Hepatocyte (in vitro differentiated cells): ENCODE measurements around the gene KDM6B. TPM values are rescaled to one million over a fixed set of nuclear protein-coding genes. Genes with fewer than 3 reads are reported as not detected.

ENCODE experiments used
- DNase-seq: peaks from one replicate; pipeline ENCODE4 v3.0.0-alpha.2; 2016; ENCODE audit warnings: low spot score
- H2AFZ ChIP-seq: fragments of 200-600 bp; sonication (generic); 2 replicates; pipeline ENCODE4 v1.6.0; 2016; ENCODE audit warnings: antibody characterized with exemption, mild to moderate bottlenecking
- H3K27ac ChIP-seq: fragments of 200-600 bp; sonication (generic); 2 replicates; pipeline ENCODE4 v1.5.1; 2016; ENCODE audit warnings: mild to moderate bottlenecking
- H3K27me3 ChIP-seq: fragments of 200-600 bp; sonication (generic); 2 replicates; pipeline ENCODE4 v1.6.1; 2016
- H3K36me3 ChIP-seq: fragments of 200-600 bp; sonication (generic); replicated peaks from 2 replicates; pipeline ENCODE4 v1.5.1; 2016; ENCODE audit warnings: low read depth; ENCODE audit not compliant: insufficient read depth
- H3K4me1 ChIP-seq: fragments of 200-600 bp; sonication (generic); 2 replicates; pipeline ENCODE4 v1.5.1; 2016; ENCODE audit warnings: mild to moderate bottlenecking, moderate library complexity; ENCODE audit not compliant: insufficient read depth
- H3K4me2 ChIP-seq: fragments of 200-600 bp; sonication (generic); 2 replicates; pipeline ENCODE4 v1.6.0; 2016
- H3K4me3 ChIP-seq: fragments of 200-600 bp; sonication (generic); 2 replicates; pipeline ENCODE4 v1.5.1; 2016; ENCODE audit warnings: mild to moderate bottlenecking
- H3K79me2 ChIP-seq: fragments of 200-600 bp; sonication (generic); 2 replicates; pipeline ENCODE4 v1.6.0; 2017; ENCODE audit warnings: mild to moderate bottlenecking
- H3K9me2 ChIP-seq: fragments of 200-600 bp; sonication (generic); replicated peaks from 2 replicates; pipeline ENCODE4 v1.6.0; 2017; ENCODE audit warnings: mild to moderate bottlenecking; ENCODE audit not compliant: insufficient read depth
- H3K9me3 ChIP-seq: fragments of 200-600 bp; sonication (generic); 2 replicates; pipeline ENCODE4 v1.5.1; 2016; ENCODE audit warnings: low read depth, mild to moderate bottlenecking
- H4K20me1 ChIP-seq: fragments of 200-600 bp; sonication (generic); 2 replicates; pipeline ENCODE4 v1.6.0; 2016; ENCODE audit warnings: mild to moderate bottlenecking; ENCODE audit not compliant: insufficient read depth, poor library complexity, severe bottlenecking
- EZH2 ChIP-seq: fragments of 200-600 bp; sonication (generic); IDR thresholded peaks from 2 replicates; pipeline ENCODE4 v1.6.1; 2016; ENCODE audit warnings: antibody characterized with exemption, mild to moderate bottlenecking, borderline replicate concordance
- EZH2phosphoT487 ChIP-seq: fragments of 200-600 bp; sonication (generic); IDR thresholded peaks from one replicate; pipeline ENCODE4 v1.6.1; 2018; ENCODE audit warnings: antibody characterized with exemption, mild to moderate bottlenecking, low read depth, moderate library complexity; ENCODE audit not compliant: unreplicated experiment, severe bottlenecking
- WGBS: methylation state at CpG from one replicate; pipeline ENCODE4 v1.1.6; 2016; ENCODE audit warnings: low lambda C conversion rate; ENCODE audit errors: missing lambda C conversion rate; 5-methylcytosine and 5-hydroxymethylcytosine counted together
- polyA plus RNA-seq: library from polyadenylated mRNA; unstranded; fragments of >200 nt; fragmentation: Nextera tagmentation; extraction: Ambion mirVana; gene quantifications from 2 replicates; pipeline ENCODE4 v1.2.1, GENCODE V29; 2016
- total RNA-seq: library from RNA; depleted of rRNA; stranded (reverse); fragments of >200 nt; gene quantifications from 2 replicates; pipeline ENCODE4 v1.2.3, GENCODE V29; 2014
- TF ChIP-seq, protein P1 (sequence below): fragments of 200-600 bp; sonication (generic); IDR thresholded peaks from 2 replicates; pipeline ENCODE4 v1.5.1; 2016; ENCODE audit warnings: antibody characterized with exemption, mild to moderate bottlenecking; ENCODE audit not compliant: poor library complexity

KDM6B gene
- total and polyA plus RNA-seq, 2 experiments from 2014 or later, result 5.9 to 10.2 TPM

DNA sequence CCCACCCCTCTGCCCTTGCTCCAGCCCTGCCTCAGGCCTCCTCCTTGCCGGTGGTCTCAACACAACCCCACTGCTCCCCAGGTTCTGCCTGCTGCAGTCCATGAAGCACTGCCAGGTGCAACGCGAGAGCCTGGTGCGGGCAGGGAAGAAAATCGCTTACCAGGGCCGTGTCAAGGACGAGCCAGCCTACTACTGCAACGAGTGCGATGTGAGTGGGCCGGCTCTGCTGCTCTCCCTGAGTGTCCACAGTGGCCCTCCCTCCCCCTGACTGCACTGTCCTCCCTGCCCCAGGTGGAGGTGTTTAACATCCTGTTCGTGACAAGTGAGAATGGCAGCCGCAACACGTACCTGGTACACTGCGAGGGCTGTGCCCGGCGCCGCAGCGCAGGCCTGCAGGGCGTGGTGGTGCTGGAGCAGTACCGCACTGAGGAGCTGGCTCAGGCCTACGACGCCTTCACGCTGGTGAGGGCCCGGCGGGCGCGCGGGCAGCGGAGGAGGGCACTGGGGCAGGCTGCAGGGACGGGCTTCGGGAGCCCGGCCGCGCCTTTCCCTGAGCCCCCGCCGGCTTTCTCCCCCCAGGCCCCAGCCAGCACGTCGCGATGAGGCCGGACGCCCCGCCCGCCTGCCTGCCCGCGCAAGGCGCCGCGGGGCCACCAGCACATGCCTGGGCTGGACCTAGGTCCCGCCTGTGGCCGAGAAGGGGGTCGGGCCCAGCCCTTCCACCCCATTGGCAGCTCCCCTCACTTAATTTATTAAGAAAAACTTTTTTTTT, 19.1 kb downstream of the KDM6B start:
- peaks cover 49% of the 10 kb centered on the region for H4K20me1 ChIP-seq
- no peak overlapping the region for H3K4me3 ChIP-seq
- peak; percentile 14 for DNase-seq
- no peaks in the 10 kb centered on the region for H3K9me2 ChIP-seq
- 89% methylated on average over 34 of the region's 51 CpGs for WGBS
- H3K27ac ChIP-seq, result no peak overlapping the region
- H3K9me3 ChIP-seq, result no peaks in the 10 kb centered on the region
- H3K4me2 ChIP-seq, result no peak overlapping the region
- peaks cover 26% of the 10 kb centered on the region for H3K4me1 ChIP-seq
- TF ChIP-seq EZH2phosphoT487, result no peak
- no peak for TF ChIP-seq EZH2
- TF ChIP-seq, protein P1, sequence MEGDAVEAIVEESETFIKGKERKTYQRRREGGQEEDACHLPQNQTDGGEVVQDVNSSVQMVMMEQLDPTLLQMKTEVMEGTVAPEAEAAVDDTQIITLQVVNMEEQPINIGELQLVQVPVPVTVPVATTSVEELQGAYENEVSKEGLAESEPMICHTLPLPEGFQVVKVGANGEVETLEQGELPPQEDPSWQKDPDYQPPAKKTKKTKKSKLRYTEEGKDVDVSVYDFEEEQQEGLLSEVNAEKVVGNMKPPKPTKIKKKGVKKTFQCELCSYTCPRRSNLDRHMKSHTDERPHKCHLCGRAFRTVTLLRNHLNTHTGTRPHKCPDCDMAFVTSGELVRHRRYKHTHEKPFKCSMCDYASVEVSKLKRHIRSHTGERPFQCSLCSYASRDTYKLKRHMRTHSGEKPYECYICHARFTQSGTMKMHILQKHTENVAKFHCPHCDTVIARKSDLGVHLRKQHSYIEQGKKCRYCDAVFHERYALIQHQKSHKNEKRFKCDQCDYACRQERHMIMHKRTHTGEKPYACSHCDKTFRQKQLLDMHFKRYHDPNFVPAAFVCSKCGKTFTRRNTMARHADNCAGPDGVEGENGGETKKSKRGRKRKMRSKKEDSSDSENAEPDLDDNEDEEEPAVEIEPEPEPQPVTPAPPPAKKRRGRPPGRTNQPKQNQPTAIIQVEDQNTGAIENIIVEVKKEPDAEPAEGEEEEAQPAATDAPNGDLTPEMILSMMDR, result no peak
- no peaks in the 10 kb centered on the region for H3K36me3 ChIP-seq
- no peak overlapping the region for H2AFZ ChIP-seq
- peaks cover 35% of the 10 kb centered on the region for H3K79me2 ChIP-seq
- no peaks in the 10 kb centered on the region for H3K27me3 ChIP-seq

DNA sequence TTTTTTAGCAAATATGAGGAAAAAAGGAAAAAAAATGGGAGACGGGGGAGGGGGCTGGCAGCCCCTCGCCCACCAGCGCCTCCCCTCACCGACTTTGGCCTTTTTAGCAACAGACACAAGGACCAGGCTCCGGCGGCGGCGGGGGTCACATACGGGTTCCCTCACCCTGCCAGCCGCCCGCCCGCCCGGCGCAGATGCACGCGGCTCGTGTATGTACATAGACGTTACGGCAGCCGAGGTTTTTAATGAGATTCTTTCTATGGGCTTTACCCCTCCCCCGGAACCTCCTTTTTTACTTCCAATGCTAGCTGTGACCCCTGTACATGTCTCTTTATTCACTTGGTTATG, 19.6 kb downstream of the KDM6B start:
- Histone ChIP-seq H3K4me2 (no peak overlapping the region), H3K36me3 (no peaks in the 10 kb centered on the region)
- DNase-seq, result peak; percentile 15

DNA sequence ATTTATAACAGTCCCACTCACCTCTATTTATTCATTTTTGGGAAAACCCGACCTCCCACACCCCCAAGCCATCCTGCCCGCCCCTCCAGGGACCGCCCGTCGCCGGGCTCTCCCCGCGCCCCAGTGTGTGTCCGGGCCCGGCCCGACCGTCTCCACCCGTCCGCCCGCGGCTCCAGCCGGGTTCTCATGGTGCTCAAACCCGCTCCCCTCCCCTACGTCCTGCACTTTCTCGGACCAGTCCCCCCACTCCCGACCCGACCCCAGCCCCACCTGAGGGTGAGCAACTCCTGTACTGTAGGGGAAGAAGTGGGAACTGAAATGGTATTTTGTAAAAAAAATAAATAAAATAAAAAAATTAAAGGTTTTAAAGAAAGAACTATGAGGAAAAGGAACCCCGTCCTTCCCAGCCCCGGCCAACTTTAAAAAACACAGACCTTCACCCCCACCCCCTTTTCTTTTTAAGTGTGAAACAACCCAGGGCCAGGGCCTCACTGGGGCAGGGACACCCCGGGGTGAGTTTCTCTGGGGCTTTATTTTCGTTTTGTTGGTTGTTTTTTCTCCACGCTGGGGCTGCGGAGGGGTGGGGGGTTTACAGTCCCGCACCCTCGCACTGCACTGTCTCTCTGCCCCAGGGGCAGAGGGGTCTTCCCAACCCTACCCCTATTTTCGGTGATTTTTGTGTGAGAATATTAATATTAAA, 20.2 kb downstream of the KDM6B start:
- Histone ChIP-seq H2AFZ (no peak overlapping the region), H3K4me1 (peaks cover 34% of the 10 kb centered on the region), H3K79me2 (peaks cover 44% of the 10 kb centered on the region), H3K9me2 (no peaks in the 10 kb centered on the region), H3K9me3 (no peaks in the 10 kb centered on the region), H3K27ac (no peak overlapping the region), H3K36me3 (no peaks in the 10 kb centered on the region), H3K4me2 (peak overlapping the region; percentile 93), H3K4me3 (no peak overlapping the region), H4K20me1 (peaks cover 39% of the 10 kb centered on the region), H3K27me3 (no peaks in the 10 kb centered on the region)
- TF ChIP-seq, protein P1, result no peak
- no peak for TF ChIP-seq EZH2phosphoT487
- TF ChIP-seq EZH2, result no peak
- WGBS, result 68% methylated on average over 28 of the region's 31 CpGs
- peak; percentile 10 for DNase-seq

More for the DNA sequence above, 19.6 kb downstream of the KDM6B start:
- no peak overlapping the region for H3K4me3 ChIP-seq
- H3K27ac ChIP-seq, result no peak overlapping the region
- H3K79me2 ChIP-seq, result peaks cover 39% of the 10 kb centered on the region
- peaks cover 43% of the 10 kb centered on the region for H4K20me1 ChIP-seq
- no peaks in the 10 kb centered on the region for H3K9me2 ChIP-seq
- H3K27me3 ChIP-seq, result no peaks in the 10 kb centered on the region
- H2AFZ ChIP-seq, result no peak overlapping the region
- H3K4me1 ChIP-seq, result peaks cover 32% of the 10 kb centered on the region
- WGBS, result 86% methylated on average over 20 of the region's 21 CpGs
- H3K9me3 ChIP-seq, result no peaks in the 10 kb centered on the region
- TF ChIP-seq EZH2 (no peak), EZH2phosphoT487 (no peak)
- TF ChIP-seq, protein P1, result no peak
